ENCODE data around the gene RPS6KA3. TPM values are rescaled to one million over a fixed set of nuclear protein-coding genes. Genes with fewer than 3 reads are reported as not detected.

Gene RPS6KA3
- total RNA-seq, 4 donors from 2014 or later = 36.1 to 41.6 (median 39.0) TPM

GRCh38 chrX:20224814-20225487 is 41.8 kb downstream of the RPS6KA3 start:
- Histone ChIP-seq H3K4me3 (no peak overlapping the region), H3K36me3 (no peaks in the 10 kb centered on the region), H3K27ac (replicated peaks in 1 of 4) (no peak overlapping the region), H3K4me1 (peaks cover 0 to 23% (median 6%) of the 10 kb centered on the region in 4 donors), H3K27me3 (no peaks in the 10 kb centered on the region), H3K9me3 (no peaks in the 10 kb centered on the region)
- DNase-seq (ENCODE audit: extremely low spot score) = no peak
- TF ChIP-seq POLR2A (IDR thresholded peaks at IDR 0.05; ENCODE audit: low read depth) (no peak), POLR2AphosphoS5 (IDR thresholded peaks at IDR 0.05) (no peak), EP300 (IDR thresholded peaks at IDR 0.05) (no peak), CTCF (IDR thresholded peaks at IDR 0.05) (no peak)
- intact Hi-C loops (cut with DNase I) = no loop called here
- WGBS = 76% methylated on average over 2 of the region's 2 CpGs

- no peak overlapping the region for H3K27ac ChIP-seq (replicated peaks in 1 of 4)
- DNase-seq (ENCODE audit: extremely low spot score) = no peak
- no peaks in the 10 kb centered on the region for H3K9me3 ChIP-seq
- H3K4me3 ChIP-seq = no peak overlapping the region
- intact Hi-C loops (cut with DNase I) = no loop called here
- WGBS = 80% methylated on average over 3 of the region's 3 CpGs
- peaks cover 0 to 17% (median 6%) of the 10 kb centered on the region in 4 donors for H3K4me1 ChIP-seq
- no peak for TF ChIP-seq CTCF (IDR thresholded peaks at IDR 0.05)
- no peaks in the 10 kb centered on the region for H3K36me3 ChIP-seq
- H3K27me3 ChIP-seq = no peaks in the 10 kb centered on the region
Measured at GRCh38 chrX:20221902-20222301, 44.8 kb downstream of the RPS6KA3 start.

GRCh38 chrX:20218836-20219505 is 47.7 kb downstream of the RPS6KA3 start:
- Histone ChIP-seq H3K27ac (replicated peaks in 1 of 4) (peak overlapping the region in 2 of 4 donors; percentile 5 to 26), H3K9me3 (no peaks in the 10 kb centered on the region), H3K4me3 (peak overlapping the region in 2 of 4 donors; percentile 11 to 15), H3K4me1 (no peaks in the 10 kb centered on the region), H3K36me3 (no peaks in the 10 kb centered on the region), H3K27me3 (no peaks in the 10 kb centered on the region)
- TF ChIP-seq POLR2AphosphoS5 (IDR thresholded peaks at IDR 0.05) = no peak
- no peak for TF ChIP-seq EP300 (IDR thresholded peaks at IDR 0.05)
- TF ChIP-seq CTCF (IDR thresholded peaks at IDR 0.05) = no peak
- TF ChIP-seq POLR2A (IDR thresholded peaks at IDR 0.05; ENCODE audit: low read depth) = no peak
- intact Hi-C loops (cut with DNase I) = no loop called here
- WGBS = 56% methylated on average over 9 of the region's 9 CpGs
- no peak for DNase-seq (ENCODE audit: extremely low spot score)

- H3K36me3 ChIP-seq = no peaks in the 10 kb centered on the region
- H3K9me3 ChIP-seq = no peaks in the 10 kb centered on the region
- DNase-seq (ENCODE audit: extremely low spot score) = no peak
- 68% methylated on average over 2 of the region's 2 CpGs for WGBS
- peak overlapping the region in 3 of 4 donors; percentile 4 to 15 (median 11) for H3K4me3 ChIP-seq
- no peaks in the 10 kb centered on the region for H3K4me1 ChIP-seq
- TF ChIP-seq POLR2AphosphoS5 (IDR thresholded peaks at IDR 0.05) (no peak), CTCF (IDR thresholded peaks at IDR 0.05) (no peak), POLR2A (IDR thresholded peaks at IDR 0.05; ENCODE audit: low read depth) (no peak), EP300 (IDR thresholded peaks at IDR 0.05) (no peak)
- H3K27ac ChIP-seq (replicated peaks in 1 of 4) = peak overlapping the region in 3 of 4 donors; percentile 5 to 26 (median 17)
- intact Hi-C loops (cut with DNase I) = no loop called here
- no peaks in the 10 kb centered on the region for H3K27me3 ChIP-seq
Measured at GRCh38 chrX:20217906-20218305, 48.8 kb downstream of the RPS6KA3 start.
